HG02798 (cell line): Measurements from ENCODE around the gene TSPY2.
"Not testable (repeated sequence)": the region's sequence is repeated elsewhere in the genome, so short reads cannot be mapped to it uniquely, and the experiment has no call there.

Experiments
- ATAC-seq: cut with Tn5 transposase; IDR thresholded peaks from one replicate; pipeline ENCODE4 v1.9.1; 2021; ENCODE audit warnings: mild to moderate bottlenecking; ENCODE audit not compliant: unreplicated experiment, poor library complexity

TSPY2 gene, protein sequence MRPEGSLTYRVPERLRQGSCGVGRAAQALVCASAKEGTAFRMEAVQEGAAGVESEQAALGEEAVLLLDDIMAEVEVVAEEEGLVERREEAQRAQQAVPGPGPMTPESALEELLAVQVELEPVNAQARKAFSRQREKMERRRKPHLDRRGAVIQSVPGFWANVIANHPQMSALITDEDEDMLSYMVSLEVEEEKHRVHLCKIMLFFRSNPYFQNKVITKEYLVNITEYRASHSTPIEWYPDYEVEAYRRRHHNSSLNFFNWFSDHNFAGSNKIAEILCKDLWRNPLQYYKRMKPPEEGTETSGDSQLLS

GRCh38 chrY:6245923-6246322 lies at the start of gene TSPY2:
TSPY2 (plus strand) TSS chrY:6246223; CDS start chrY:6246269, 46 bp downstream.
- not testable (repeated sequence) for ATAC-seq

- ATAC-seq = not testable (repeated sequence)
These were observed 36.5 kb upstream of the TSPY2 start for GRCh38 chrY:6209565-6209964.

GRCh38 chrY:6217045-6217444 lies 29.0 kb upstream of the TSPY2 start:
- ATAC-seq = not testable (repeated sequence)

GRCh38 chrY:6269839-6270238 lies 23.8 kb downstream of the TSPY2 start:
- not testable (repeated sequence) for ATAC-seq
